Pancreas (tissue), 10 donors: Measurements from ENCODE around the gene JPH2. TPM values are rescaled to one million over a fixed set of nuclear protein-coding genes. Genes with fewer than 3 reads are reported as not detected.

ENCODE experiments used
- ATAC-seq, 4 donors: fragments of 200-7000 bp; cut with Tn5 transposase; one replicate each; pipeline versions ENCODE4 v1.8.0 to v1.9.1; 2020; ENCODE audit warnings: mild to moderate bottlenecking in 4 of 4, moderate library complexity in 4 of 4
- DNase-seq, 6 donors: peaks; one replicate each; pipeline ENCODE4 v3.0.0-alpha.2; 2020
- FAIRE-seq: peaks from 2 replicates; lab custom pipeline; 2012; peaks lifted over from hg19 to GRCh38; lab: Jason Lieb, UNC
- H3K27ac ChIP-seq, 4 donors: fragments of 200-600 bp; sonication (generic); 1 replicate in 3 of 4; 2 replicates in 1 of 4; pipeline versions ENCODE4 v1.5.0 to v1.8.0; 2020
- H3K27me3 ChIP-seq, 4 donors: fragments of 200-600 bp; one replicate each; pipeline ENCODE4 v1.8.0; 2021
- H3K36me3 ChIP-seq, 3 donors: fragments of 200-600 bp; sonication (generic) in 1 of 3; one replicate each; pipeline versions ENCODE4 v1.5.0 to v1.8.0; 2020 to 2021
- H3K4me1 ChIP-seq, 3 donors: fragments of 200-600 bp; one replicate each; pipeline ENCODE4 v1.8.0; 2021
- H3K4me3 ChIP-seq, 4 donors: fragments of 200-600 bp; sonication (generic) in 2 of 4; one replicate each; pipeline versions ENCODE4 v1.5.0 to v1.8.0; 2020 to 2021
- H3K9me3 ChIP-seq, 4 donors: fragments of 200-600 bp; one replicate each; pipeline ENCODE4 v1.8.0; 2021
- CTCF ChIP-seq, 4 donors: fragments of 200-600 bp; sonication (generic) in 3 of 4; IDR thresholded peaks; one replicate each; pipeline versions ENCODE4 v1.5.0 to v1.8.0; 2021; ENCODE audit warnings: antibody characterized with exemption in 4 of 4
- WGBS, 2 donors: extraction: QIAGEN DNeasy Blood & Tissue Kit; methylation state at CpG; one replicate each; pipeline ENCODE4 v1.1.7; 2013; 5-methylcytosine and 5-hydroxymethylcytosine counted together
- intact Hi-C, 3 donors: fragments of 100-400 bp; cut with DNase I; formaldehyde crosslinking; loops; one replicate each; pipeline versions ENCODE4 v1.11.1 to v1.14.2; 2022
- polyA plus RNA-seq, 2 donors: library from polyadenylated mRNA; stranded (reverse); fragments of 200-250 nt; gene quantifications; one replicate each; pipeline ENCODE4 v1.2.3, GENCODE V29; 2013
- total RNA-seq, 6 donors: library from RNA; stranded (reverse); fragmentation: NEBNext Ultra II Directional in 4 of 6; extraction: Animal tissue kit (Norgen Biotek cat#: 25700) in 4 of 6; gene quantifications; one replicate each; pipeline versions ENCODE4 v1.2.1 to v1.2.4, GENCODE V29; 2021 to 2023
- donor health status: healthy with polysubstance abuse.
- donor health status: DM: no; HTN: no; CAD: no; lungs with moderate emphysema.
- donor health status: DM: no; HTN: no; CAD: no.
- donor health status: control.
- donor health status: control.
- donor health status: Bipolar disorder and iron deficiency.
- donor health status: DM: yes; HTN: yes; CAD: no.
- donor health status: DM: no; HTN: no; CAD: no.
- donor health status: DM: no; HTN: no; CAD: no.
- donor health status: DM: yes; HTN: yes; CAD: no.

Gene JPH2
- total and polyA plus RNA-seq, 8 donors: 0.09 to 1.1 (median 0.30) TPM

GRCh38 chr20:44106615-44107014 is 80.4 kb downstream of the JPH2 start:
- no peaks in the 10 kb centered on the region for H3K4me1 ChIP-seq
- ATAC-seq (no peak), FAIRE-seq (no peak), DNase-seq (no peak)
- no peak overlapping the region for H3K27ac ChIP-seq
- WGBS, 2 donors: 54 to 72% methylated on average over 5 of the region's 5 CpGs
- H3K27me3 ChIP-seq: no peaks in the 10 kb centered on the region
- no peak overlapping the region for H3K4me3 ChIP-seq
- TF ChIP-seq CTCF (IDR thresholded peaks at IDR 0.05): no peak
- peaks cover 0 to 3% (median 0%) of the 10 kb centered on the region in 4 donors for H3K9me3 ChIP-seq
- intact Hi-C loops: no loop called here
- H3K36me3 ChIP-seq: no peaks in the 10 kb centered on the region

GRCh38 chr20:44104798-44105517 is 82.0 kb downstream of the JPH2 start:
- no peak overlapping the region for H3K4me3 ChIP-seq
- H3K27me3 ChIP-seq: no peaks in the 10 kb centered on the region
- H3K4me1 ChIP-seq: no peaks in the 10 kb centered on the region
- no peak for DNase-seq
- 35 to 46% methylated on average over 7 of the region's 7 CpGs for WGBS, 2 donors
- no peaks in the 10 kb centered on the region for H3K36me3 ChIP-seq
- ATAC-seq: no peak
- no peak overlapping the region for H3K27ac ChIP-seq
- intact Hi-C loops: no loop called here
- H3K9me3 ChIP-seq: peaks cover 0 to 3% (median 0%) of the 10 kb centered on the region in 4 donors
- TF ChIP-seq CTCF (IDR thresholded peaks at IDR 0.05): no peak
- no peak for FAIRE-seq

GRCh38 chr20:44102582-44102981 is 84.4 kb downstream of the JPH2 start:
- H3K4me3 ChIP-seq: no peak overlapping the region
- peaks cover 0 to 3% (median 0%) of the 10 kb centered on the region in 4 donors for H3K9me3 ChIP-seq
- TF ChIP-seq CTCF (IDR thresholded peaks at IDR 0.05): no peak
- H3K4me1 ChIP-seq: no peaks in the 10 kb centered on the region
- no peak for ATAC-seq
- intact Hi-C loops: no loop called here
- peaks cover 0 to 6% (median 0%) of the 10 kb centered on the region in 4 donors for H3K27me3 ChIP-seq
- no peak for FAIRE-seq
- H3K36me3 ChIP-seq: no peaks in the 10 kb centered on the region
- 89 to 93% methylated on average over 1 of the region's 1 CpG for WGBS, 2 donors
- DNase-seq: no peak
- no peak overlapping the region for H3K27ac ChIP-seq

- TF ChIP-seq CTCF (IDR thresholded peaks at IDR 0.05): no peak
- H3K4me1 ChIP-seq: no peaks in the 10 kb centered on the region
- peaks cover 0 to 3% (median 0%) of the 10 kb centered on the region in 4 donors for H3K9me3 ChIP-seq
- 37 to 53% methylated on average over 7 of the region's 7 CpGs for WGBS, 2 donors
- H3K27ac ChIP-seq: no peak overlapping the region
- no peak for DNase-seq
- intact Hi-C loops: no loop called here
- no peak for FAIRE-seq
- peaks cover 0 to 12% (median 0%) of the 10 kb centered on the region in 4 donors for H3K27me3 ChIP-seq
- no peak for ATAC-seq
- H3K4me3 ChIP-seq: no peak overlapping the region
- H3K36me3 ChIP-seq: no peaks in the 10 kb centered on the region
Observed at GRCh38 chr20:44099832-44100231, 87.2 kb downstream of the JPH2 start.

GRCh38 chr20:44098657-44099056 is 88.3 kb downstream of the JPH2 start:
- no peak overlapping the region for H3K27ac ChIP-seq
- H3K9me3 ChIP-seq: peaks cover 0 to 3% (median 0%) of the 10 kb centered on the region in 4 donors
- ATAC-seq (no peak), FAIRE-seq (no peak), DNase-seq (no peak)
- no peak for TF ChIP-seq CTCF (IDR thresholded peaks at IDR 0.05)
- WGBS, 2 donors: 92 to 97% methylated on average over 5 of the region's 5 CpGs
- H3K36me3 ChIP-seq: no peaks in the 10 kb centered on the region
- H3K4me3 ChIP-seq: no peak overlapping the region
- intact Hi-C loops: no loop called here
- peaks cover 0 to 17% (median 2%) of the 10 kb centered on the region in 4 donors for H3K27me3 ChIP-seq
- H3K4me1 ChIP-seq: no peaks in the 10 kb centered on the region
